ELF-1 (cell line): ENCODE data around the gene CHSY1.
"Not testable (repeated sequence)": the region's sequence is repeated elsewhere in the genome, so short reads cannot be mapped to it uniquely, and the experiment has no call there.

Experiments used
- DNase-seq: peaks from one replicate; pipeline ENCODE4 v3.0.0-alpha.2; 2016; ENCODE audit warnings: low read depth, low spot score

Gene CHSY1

DNA sequence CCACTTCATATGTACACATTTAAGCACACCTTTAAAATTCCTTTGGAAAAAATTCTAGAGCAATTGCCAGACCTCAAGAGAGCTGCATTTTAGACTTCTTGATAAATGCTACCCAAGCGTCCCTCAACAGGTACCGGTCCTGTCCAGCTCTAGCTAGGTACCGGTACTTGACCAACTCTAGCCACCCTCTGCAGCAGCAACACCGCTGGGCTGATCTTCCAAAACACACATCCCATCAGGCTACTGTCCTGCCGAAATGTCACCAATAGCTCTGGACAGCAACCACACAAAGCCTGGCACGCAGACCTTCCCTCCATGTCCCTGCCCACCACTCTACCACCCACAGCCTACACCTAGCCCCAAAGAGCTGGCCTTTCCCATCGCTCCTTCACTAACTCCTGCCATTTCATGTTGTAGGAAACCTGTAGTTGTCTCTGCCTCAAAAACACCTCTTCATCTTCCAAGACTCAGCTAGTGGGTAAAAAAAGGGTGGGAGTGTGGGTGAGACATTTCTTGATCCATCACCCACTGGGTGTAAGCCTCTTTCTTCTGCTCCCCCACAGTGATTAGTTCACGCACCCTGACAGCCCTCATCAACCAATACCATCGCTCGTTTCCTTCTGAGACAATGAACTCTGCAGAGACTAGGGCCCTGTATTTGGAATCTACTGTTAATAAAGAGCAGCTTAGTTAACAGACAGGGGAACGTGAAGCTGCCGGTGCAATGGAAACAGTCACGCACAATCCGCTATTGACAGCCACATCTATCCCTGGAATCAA lies 6.8 kb downstream of the CHSY1 start:
- no peak for DNase-seq

DNA sequence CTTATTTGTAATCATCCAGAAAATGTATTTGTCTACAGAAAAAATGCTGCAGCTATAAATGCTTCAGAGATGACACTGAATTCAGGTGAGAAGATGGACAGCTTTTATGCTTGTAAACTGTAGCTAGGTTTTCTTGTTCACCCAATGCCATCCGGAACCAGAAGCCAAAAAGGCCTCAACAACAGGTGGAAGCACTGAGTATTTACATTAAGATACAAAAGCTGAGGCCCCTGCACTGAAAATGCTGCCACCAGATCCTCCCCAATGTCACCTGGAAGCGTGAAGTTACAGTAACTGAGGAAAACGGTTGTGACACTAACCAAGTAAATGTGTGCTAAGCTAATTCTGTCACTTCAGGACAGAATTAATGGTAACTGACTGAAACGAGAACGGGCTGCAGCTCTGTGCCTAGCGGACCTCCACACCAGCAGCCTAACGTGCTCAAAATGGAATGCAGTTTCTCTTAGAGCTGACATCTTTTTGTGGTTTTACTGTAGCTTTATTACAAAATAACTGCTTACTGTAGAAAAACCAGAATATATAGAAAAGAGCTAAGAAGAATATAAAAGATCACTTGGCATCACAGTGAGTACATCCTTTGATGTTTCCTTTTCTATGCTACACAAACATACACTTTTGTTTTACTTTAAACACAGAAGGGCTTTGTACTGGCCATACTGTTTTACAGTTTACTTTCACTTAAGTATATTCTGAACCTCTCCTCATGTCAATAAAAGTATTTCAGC lies 7.6 kb downstream of the CHSY1 start:
- no peak for DNase-seq

DNA sequence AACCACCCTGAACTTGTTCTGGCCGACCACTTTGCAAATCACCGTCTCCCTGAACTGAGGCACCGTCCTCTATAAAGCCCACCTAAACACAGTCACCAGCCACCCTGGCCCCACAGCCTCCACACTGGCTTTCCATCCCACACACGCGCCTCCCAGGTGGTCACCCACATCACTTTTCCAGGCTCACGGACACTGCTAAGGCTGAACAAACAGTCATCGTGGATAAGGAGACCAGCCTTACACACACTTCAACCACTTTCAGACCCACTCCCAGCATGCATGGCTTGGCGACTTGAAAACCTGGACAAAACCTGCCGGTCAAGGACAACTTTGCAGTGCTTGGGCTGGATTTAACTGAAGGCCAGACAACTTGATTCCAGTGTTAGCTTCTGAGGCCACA lies 8.4 kb downstream of the CHSY1 start:
- no peak for DNase-seq

DNA sequence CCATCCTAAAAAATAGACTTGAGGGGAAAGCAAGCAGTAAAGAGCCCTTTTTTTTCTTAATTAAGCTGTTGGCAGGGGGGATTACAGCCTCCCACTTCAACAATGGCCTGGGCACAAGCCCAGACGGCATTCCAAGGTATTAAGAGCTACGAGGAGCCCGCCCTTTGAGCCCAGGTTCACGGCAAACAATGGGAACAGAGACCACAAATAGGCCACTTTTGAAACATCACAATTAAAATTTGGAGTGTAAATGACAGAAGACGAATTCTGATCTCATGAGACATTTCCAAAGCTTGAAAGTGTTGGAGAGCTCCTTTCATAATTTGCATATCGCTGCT lies 8.9 kb downstream of the CHSY1 start:
- DNase-seq = no peak

DNA sequence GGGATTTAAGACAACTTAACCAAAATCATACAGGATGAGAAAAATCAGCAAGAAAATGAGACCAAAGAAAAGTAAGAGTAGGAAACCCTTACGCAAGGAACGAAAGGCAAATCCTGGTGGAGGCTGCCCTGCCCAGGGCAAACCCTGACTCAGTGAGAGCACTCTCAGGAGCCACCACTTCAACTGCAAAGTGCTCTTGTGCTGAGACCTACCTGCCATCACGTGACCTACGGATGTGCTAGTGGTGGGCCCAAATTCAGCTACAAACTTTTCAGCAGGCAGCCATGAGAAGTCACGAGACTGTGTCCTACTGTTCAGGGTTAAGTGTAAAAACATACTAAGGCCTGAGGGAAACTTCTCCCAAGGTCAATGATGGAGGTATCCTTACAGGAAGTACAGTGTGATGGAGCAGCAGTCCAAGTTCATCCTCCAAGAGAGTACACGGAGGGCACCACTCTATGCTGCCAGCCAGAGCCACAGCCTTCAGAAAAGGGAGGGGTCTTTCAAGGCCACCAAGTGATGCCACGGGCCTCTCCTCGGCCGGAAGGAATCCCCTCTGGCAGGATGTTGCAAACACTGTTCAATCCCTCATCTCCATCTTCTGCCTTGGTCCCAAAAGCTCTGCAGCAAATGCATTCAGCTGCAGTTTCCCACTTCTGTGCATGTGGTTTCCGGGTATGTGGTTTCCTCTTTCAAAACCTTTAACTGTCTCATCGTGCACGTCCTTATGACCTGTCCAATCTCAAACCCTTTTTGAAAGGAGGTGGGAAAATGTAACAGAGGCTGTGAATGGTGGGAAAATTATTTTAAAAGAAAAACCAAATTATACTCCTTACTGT lies 9.5 kb downstream of the CHSY1 start:
- no peak for DNase-seq

DNA sequence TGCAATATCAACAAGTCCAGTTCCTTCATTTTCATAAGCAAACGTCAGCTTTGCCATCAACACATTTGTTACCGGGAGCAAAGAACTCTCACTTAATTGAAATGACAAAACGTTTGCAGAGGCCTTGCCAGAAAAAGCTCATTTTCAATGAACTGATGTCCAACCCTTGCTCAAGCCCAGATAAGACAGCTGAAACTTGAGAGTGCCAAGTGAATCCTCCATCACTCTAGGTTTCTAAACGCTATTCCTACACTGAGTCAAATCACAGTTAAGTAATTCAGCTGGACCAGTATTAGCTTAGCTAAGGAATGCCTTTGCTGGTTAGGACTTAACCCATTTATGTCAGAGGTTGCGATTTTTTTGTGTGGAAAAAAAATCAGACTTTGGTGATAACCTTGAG lies 11.5 kb downstream of the CHSY1 start:
- DNase-seq = no peak

DNA sequence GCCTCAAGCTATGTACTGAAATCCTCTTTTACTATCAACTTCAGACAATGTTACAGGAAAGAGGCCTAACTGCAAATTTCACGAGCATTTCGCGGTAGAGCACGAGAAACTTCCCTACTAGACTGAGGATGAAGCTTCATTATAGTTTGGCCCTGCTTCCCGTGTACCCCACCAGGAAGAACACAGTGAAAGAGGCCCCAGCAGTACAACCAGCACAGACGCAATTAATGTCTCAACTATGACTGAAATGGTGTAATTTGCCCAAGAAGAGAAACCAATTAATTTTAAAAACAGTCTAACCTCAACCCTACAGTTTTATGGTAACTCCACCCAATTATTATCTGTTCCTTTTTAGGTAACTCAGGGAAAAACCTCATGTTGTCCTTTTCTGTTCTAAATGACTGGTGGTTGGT lies 12.1 kb downstream of the CHSY1 start:
- no peak for DNase-seq

DNA sequence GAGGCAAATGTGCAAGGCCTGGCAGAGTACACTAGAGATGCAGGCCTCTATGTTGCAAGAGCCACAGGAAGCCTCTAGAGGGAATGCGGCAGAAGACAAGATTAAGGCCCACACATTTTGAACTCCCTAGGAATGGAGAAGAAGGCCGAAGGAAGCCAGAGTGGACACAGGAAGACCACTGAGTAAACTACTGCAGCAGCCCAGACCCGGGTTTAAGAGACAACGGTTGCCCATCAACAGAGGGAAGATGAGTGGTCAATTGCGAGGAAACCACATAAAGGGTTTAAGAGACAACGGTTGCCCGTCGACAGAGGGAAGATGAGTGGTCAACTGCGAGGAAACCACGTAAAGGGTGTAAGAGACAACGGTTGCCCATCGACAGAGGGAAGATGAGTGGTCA lies 14.6 kb downstream of the CHSY1 start:
- no peak for DNase-seq

DNA sequence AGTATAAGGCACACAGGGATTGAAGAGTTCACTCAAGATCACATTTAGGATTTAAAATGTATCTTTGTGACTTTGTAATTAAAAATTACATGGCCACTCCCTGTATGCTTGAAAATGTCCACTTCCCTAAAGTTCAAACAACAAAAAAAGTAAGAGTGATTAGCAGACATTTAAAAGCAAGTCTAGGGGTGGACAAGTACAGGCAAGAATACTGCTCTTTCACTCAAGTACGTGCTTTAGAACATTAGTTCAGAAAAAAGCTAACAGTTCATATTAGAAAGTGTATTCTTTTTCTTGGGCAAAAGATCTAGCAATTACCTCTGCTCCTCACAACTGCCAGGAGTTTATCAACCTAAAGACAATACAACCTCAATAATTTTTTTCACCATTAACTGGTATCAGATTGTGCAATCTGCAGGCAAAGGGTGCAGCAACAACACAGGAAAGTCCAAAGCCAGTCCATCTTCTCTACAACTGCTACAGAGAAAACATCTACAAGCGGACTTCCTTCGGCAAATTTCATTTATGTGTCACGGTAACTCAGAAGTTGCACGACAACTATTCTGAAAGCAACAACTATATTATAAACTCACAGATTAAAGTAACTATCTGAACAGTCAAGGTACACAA lies 18.1 kb downstream of the CHSY1 start:
- DNase-seq = no peak

DNA sequence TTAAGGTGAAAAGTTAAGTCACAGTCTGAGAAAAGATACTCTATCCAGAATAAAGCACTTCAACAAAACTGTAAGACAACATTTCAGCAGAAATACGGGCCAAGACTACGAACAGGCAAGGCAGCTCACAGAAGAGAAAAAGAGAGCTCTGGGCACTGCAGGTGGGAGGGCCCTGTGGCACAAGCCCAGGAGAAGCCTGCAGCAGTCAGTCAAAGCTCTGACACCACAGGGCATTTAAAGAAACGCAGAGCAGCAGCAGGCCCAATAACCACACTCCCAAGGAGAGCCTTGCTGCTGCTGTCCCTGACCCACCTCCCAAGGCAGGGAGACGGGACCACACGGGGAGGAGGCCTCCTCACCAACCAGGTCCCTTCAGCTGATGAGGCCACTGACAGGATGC lies 19.2 kb downstream of the CHSY1 start:
- peak; percentile 45 for DNase-seq

DNA sequence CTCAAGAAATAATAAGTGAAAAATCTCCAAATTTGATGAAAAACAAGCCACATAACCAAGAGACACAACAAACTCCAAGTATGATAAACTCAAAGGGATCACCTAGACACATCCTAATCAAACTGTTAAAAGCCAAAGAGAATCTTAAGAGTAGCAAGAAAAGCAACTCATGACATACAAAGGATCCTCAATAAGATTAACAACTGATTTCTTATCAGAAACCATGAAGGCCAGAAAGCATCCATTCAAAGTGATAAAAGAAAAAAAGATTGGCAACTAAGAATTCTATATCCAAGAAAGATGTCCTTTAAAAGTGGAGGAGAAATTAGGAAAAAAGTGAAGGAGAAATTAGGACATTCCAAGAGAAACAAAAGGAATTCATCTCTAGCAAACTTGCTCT lies 23.5 kb downstream of the CHSY1 start:
- DNase-seq = no peak

DNA sequence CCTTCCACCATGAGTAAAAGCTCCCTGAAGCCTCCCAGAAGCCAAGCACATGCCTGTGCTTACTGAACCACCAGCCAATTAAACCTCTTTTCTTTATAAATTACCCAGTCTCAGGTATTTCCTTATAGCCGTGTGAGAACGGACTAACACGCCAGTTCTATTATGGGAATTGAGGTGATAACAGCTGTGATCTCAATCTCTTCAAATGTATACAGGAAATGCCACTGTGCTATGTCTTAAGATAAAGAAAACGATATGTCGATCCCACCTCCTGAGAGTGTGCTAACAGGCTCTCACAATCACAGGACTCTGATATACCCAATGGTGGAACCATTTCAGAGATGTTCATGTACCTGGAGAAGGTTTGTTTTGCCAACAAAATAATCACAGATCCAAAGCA lies 26.2 kb downstream of the CHSY1 start:
- DNase-seq = no peak

DNA sequence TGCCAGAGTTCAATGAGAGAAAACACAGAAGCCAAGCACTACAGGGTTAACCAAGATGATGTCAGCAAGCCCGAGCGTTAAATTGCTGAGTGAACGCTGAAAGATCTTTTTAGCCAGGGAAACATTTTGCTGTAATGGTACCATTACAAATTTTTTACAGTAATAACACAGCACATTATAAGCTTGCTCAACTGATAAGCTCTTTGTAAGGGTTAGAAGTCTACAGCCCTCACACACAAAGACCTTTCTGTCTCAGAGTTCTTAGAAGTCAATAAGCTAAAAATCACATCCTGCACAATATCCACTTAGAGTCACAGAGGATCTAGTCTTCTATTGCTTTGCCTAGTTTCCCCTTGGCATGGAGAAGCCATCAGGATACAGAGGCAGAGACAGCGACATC lies 29.9 kb downstream of the CHSY1 start:
- no peak for DNase-seq

DNA sequence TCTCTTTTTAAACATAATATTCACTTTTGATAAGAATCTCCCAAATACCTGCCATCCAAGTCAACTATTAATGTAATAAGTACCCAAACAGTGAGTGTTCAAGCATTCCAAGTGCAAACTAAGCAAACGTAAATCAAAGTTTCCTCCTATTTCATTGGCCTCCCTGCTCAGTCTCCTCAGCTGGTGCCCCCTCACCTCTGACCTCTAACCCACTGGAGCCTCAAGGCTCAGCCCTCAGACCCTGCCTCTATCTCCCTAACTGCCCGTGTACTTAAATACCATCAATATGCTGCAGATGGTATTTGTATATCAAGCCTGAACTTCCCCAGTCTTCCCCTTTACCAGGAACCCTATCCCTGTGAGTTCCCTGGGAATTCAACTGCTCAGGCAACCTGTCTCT lies 31.8 kb downstream of the CHSY1 start:
- DNase-seq = no peak

DNA sequence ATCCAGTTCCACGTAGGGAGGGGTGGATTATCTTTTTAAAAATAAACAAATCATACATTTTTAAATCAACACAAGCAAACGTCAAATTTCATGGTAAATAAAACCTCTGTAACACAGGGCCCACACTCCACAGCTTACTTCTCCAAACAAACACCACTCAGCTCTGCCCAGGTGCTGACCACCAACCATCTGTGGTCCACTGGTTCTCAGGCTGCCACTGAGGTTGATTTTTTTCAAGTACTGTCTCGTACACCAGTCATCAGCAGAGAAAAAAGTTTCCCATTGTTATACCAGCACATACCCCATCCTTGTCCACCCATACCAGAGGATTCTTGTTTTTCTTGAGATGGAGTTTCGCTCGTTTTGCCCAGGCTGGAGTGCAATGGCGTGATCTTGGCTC lies 32.4 kb downstream of the CHSY1 start:
- no peak for DNase-seq

DNA sequence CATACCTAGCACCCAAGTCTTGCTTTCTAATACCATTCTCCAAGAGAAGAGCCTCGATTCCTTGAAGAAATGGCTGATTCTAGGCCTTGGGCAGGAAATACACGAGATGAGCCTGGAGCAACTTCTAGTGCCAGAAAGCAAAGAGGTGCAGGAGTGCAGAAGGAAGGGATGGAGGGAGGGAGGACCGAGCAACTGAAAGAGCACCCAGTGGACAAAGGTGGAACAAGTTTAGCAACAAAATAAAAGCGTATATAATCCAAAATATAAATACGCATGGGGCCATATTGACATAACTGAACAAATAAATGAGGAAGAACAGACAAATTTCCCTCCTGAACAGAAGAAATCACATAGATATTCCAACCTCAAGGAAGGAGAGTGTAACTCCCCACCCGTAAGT lies 34.4 kb downstream of the CHSY1 start:
- DNase-seq = no peak

DNA sequence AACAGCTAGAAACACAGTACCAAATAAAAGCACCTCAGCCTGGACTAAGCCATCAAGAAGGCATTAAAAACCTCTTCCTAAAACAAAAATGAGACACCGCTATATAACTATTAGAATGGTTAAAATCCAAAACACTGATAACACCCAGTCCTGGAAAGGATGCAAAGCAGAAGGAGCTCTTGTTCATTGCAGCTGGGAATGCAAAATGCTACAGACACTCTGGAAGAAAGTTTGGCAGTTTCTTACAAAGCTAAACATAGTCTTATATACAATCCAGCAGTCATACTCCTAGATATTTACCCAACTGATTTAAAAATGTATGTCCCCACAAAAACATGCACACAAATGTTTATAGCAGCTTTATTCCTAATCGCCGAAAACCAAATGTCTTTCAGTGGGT lies 35.7 kb downstream of the CHSY1 start:
- DNase-seq = no peak

DNA sequence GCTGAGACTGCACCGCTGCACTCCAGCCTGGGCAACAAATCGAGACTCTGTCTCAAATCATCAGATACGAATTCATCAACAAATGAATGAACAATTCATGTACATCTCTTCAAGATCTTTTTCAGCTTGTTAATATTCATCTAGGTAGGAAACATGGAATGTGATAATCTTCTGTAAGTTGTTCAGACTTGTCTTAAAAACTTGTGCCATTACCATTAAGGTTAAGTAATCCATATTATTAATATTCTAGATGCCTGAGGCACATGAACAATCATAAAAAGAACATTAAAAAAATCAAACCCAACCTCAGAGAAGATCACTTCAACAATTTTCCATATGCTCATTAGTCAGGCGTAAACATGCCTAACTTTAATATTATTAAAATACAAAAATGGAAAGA lies 36.2 kb downstream of the CHSY1 start:
- DNase-seq = no peak

DNA sequence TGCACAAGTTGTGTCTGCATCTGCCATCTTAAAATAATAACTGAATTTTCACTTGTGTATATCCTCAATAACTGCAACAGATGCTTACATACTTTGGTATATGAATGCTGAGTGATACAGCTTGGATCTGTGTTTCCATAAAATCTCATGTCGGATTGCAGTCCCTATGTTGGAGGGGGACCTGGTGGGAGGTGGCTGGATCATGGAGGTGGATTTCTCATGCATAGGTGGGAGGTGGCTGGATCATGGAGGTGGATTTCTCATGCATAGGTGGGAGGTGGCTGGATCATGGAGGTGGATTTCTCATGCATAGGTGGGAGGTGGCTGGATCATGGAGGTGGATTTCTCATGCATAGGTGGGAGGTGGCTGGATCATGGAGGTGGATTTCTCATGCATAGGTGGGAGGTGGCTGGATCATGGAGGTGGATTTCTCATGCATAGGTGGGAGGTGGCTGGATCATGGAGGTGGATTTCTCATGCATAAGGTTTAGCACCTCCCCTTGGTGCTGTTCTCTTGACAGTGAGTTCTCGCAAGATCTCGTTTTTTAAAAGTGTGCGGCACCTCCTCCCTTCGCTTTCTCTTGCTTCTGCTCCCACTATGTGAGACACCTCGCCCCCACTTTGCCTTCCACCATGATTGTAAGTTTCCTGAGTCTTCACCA lies 37.3 kb downstream of the CHSY1 start:
- DNase-seq = not testable (repeated sequence)

DNA sequence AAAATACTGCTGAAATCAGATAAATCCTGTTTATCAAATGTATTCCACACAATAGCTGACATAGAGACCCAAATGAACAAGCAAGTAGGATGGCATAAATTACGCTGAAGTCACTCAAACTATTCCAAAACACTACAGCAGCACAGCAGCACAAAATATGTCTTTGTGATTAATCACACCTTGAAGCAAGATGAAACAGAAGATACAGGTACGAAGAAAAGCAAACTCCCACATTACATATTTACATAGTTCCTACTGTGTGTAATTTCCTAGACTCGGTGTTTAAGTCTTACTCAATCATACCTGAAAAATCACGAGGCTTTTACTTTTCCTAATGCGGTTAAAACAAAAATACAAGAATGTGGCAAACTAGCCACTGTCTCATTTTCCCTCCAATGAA lies 38.3 kb downstream of the CHSY1 start:
- no peak for DNase-seq

DNA sequence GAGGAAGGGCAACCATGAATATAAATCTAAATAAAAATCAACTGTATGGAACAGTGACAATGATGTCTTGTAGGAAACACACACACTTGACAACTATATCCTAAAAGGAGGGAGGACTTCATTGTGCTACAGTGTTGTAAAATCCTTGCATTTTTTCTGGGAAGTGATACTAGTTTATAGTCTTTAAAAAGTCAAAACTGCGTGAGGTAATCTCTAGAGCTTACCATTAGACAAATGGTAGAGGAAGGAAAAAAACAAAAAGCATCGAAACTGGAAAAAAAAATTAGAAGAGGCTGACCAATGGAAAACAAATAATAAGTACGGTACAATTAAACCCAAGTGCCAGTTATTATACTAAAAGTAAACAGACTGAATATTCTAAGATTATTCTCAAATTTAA lies 38.7 kb downstream of the CHSY1 start:
- no peak for DNase-seq

DNA sequence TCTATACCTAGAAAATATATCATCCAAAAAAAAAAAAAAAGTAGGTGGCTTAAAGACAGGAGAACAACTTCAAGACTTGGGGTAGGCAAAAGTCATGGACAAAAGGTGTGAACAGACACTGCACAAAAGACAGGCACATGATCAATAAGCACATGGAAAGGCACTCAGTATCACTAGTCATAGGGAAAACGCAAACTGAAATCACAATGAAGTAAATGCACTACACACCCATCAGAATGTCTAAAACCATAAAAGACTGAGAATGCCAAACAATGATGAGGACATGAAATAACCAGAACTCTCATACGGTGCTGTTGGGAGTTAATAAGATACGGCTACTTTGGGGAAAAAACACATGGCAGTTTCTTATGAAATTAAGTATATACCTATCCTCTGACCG lies 40.0 kb downstream of the CHSY1 start:
- DNase-seq = no peak
